Neural cell (in vitro differentiated cells): ENCODE measurements around the gene POLD4.

Experiments used
- CTCF ChIP-seq: fragments of 450-650 bp; IDR thresholded peaks from 2 replicates; pipeline ENCODE4 v1.5.1; 2014; ENCODE audit warnings: antibody characterized with exemption, mild to moderate bottlenecking, moderate library complexity; ENCODE audit not compliant: poor library complexity, severe bottlenecking
- EP300 ChIP-seq: fragments of 450-650 bp; conservative IDR thresholded peaks from 2 replicates; pipeline ENCODE4 v1.6.1; 2014; ENCODE audit warnings: antibody characterized with exemption, mild to moderate bottlenecking, moderate library complexity; ENCODE audit not compliant: poor library complexity, severe bottlenecking
- EZH2 ChIP-seq: fragments of 200-600, 300-800 bp; shearing (Covaris generic), sonication (generic); IDR thresholded peaks from 2 replicates; pipeline ENCODE4 v1.6.1; 2014; ENCODE audit warnings: antibody characterized with exemption, low read length, borderline replicate concordance, mild to moderate bottlenecking; ENCODE audit not compliant: insufficient read depth, poor library complexity, severe bottlenecking
- POLR2AphosphoS5 ChIP-seq: IDR thresholded peaks from 2 replicates; pipeline ENCODE4 v1.6.1; 2012
- REST ChIP-seq: IDR thresholded peaks from 2 replicates; pipeline ENCODE4 v1.6.1; 2012; ENCODE audit warnings: borderline replicate concordance
- SMC3 ChIP-seq: fragments of 450-650 bp; conservative IDR thresholded peaks from 2 replicates; pipeline ENCODE4 v1.6.1; 2014; ENCODE audit warnings: antibody characterized with exemption, mild to moderate bottlenecking, moderate library complexity; ENCODE audit not compliant: poor library complexity

- TF ChIP-seq CTCF: no peak
- TF ChIP-seq REST: no peak
- no peak for TF ChIP-seq EZH2
- no peak for TF ChIP-seq EP300
- no peak for TF ChIP-seq SMC3
- no peak for TF ChIP-seq POLR2AphosphoS5
Measured at GRCh38 chr11:67321313-67321871, 32.0 kb downstream of the POLD4 start.
